SH-SY5Y (cell line): Measurements from ENCODE around the gene RASSF7.

Experiments used
- GATA2 ChIP-seq: IDR thresholded peaks from 2 replicates; pipeline ENCODE4 v1.6.1; 2011; ENCODE audit warnings: mild to moderate bottlenecking, low read depth, low read length
- GATA3 ChIP-seq: IDR thresholded peaks from 2 replicates; pipeline ENCODE4 v1.6.1; 2011; ENCODE audit warnings: low read depth, mild to moderate bottlenecking, low read length, moderate library complexity

DNA sequence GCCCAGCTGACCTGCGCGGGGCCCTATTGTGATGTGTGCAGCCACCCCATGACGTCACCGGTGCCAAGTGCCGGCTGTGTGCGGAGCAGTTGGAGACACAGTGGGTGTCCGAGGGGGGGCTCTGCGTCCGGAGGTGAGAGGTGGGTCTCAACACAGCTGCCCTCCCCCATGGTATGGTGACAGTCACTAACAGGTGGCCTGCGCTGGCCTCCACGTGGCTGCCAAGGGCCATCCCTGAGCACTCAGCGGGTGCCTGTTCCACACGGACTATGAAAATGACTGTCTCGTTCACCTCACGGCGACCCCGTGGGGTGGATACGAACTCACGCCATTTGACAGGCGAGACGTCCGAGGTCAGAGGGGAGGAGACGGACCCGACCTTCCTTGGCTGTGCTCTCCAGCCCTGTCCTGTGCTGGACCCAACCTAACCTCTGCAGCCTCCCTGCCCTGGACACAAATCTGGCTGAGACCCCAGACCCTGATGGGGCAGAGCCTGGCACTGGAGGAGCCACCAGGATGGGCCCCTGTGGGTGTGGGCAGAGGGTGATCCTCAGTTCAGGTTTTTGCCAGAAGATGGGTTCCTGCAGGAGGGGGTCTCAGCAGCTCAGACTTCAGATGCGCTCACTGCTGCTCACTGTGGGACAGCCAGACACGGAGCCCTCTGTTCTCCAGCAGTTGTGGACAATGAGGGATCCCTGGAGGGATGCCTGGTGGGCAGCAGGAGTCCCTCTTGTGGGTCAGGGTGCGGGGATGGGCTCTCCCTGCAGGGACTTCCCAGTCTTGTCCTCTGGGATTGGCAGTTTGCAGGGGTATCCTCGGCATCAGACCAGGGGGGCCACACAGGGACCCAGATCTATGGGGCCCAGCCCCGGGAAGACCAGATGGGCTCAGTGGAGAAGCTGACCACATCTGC is 31.7 kb upstream of the RASSF7 start:
- TF ChIP-seq GATA2 = no peak
- TF ChIP-seq GATA3 = no peak
